HepG2 (cell line): Measurements from ENCODE around the gene TOB1. TPM values are rescaled to one million over a fixed set of nuclear protein-coding genes. Genes with fewer than 3 reads are reported as not detected.

ENCODE experiments used
- CHD2 ChIP-seq: IDR thresholded peaks from 2 replicates; pipeline ENCODE4 v1.6.1; 2011; ENCODE audit warnings: low read depth, low read length, improper control_type of control experiment
- ESRRA ChIP-seq: sonication (generic); formaldehyde crosslinking; IDR thresholded peaks from 2 replicates; pipeline ENCODE4 v1.5.1; 2020; ENCODE audit warnings: mild to moderate bottlenecking, low read depth, missing genetic modification reagents
- GLI4 ChIP-seq: sonication (generic); formaldehyde crosslinking; IDR thresholded peaks from 2 replicates; pipeline ENCODE4 v1.5.1; 2020; ENCODE audit warnings: missing genetic modification reagents, mild to moderate bottlenecking, moderate library complexity, borderline replicate concordance
- HNRNPH1 ChIP-seq: fragments of 200-400 bp; formaldehyde crosslinking; optimal IDR thresholded peaks from 2 replicates; pipeline ENCODE3; 2017; ENCODE audit warnings: mild to moderate bottlenecking, low read depth, low read length
- KDM6A ChIP-seq: IDR thresholded peaks from 2 replicates; pipeline ENCODE4 v1.6.1; 2016; ENCODE audit warnings: low read depth
- LRRFIP1 ChIP-seq: sonication (generic); formaldehyde crosslinking; conservative IDR thresholded peaks from 2 replicates; pipeline ENCODE4 v1.4.0; 2020; ENCODE audit warnings: missing genetic modification reagents
- MLLT10 ChIP-seq: sonication (generic); formaldehyde crosslinking; IDR thresholded peaks from 2 replicates; pipeline ENCODE4 v1.4.0; 2020; ENCODE audit warnings: missing genetic modification reagents
- MXD3 ChIP-seq: IDR thresholded peaks from 2 replicates; pipeline ENCODE4 v1.6.1; 2016; ENCODE audit warnings: mild to moderate bottlenecking, missing biosample characterization, missing genetic modification reagents
- NR2F1 ChIP-seq, 2 experiments: fragments of 450-650 bp in 1 of 2; formaldehyde crosslinking in 1 of 2; IDR thresholded peaks; 2 replicates each; pipeline versions ENCODE4 v1.5.0 to v1.6.1; 2016 to 2020; ENCODE audit warnings: mild to moderate bottlenecking in 1 of 2, missing compliant biosample characterization in 1 of 2, missing genetic modification reagents in 1 of 2, moderate library complexity in 1 of 2
- NR2F6 ChIP-seq, 2 experiments: IDR thresholded peaks; 2 replicates each; pipeline ENCODE4 v1.6.1; 2016; ENCODE audit warnings: antibody characterized with exemption in 1 of 2, mild to moderate bottlenecking in 1 of 2
- SMC3 ChIP-seq: IDR thresholded peaks from 2 replicates; pipeline ENCODE4 v1.6.1; 2011; ENCODE audit warnings: low read length, improper control_type of control experiment
- SP1 ChIP-seq, 2 experiments: fragments of 450-650 bp in 1 of 2; sonication (generic) in 1 of 2; formaldehyde crosslinking in 1 of 2; IDR thresholded peaks; 2 replicates each; pipeline versions ENCODE4 v1.4.0 to v1.6.1; 2016 to 2020; ENCODE audit warnings: missing genetic modification reagents in 1 of 2
- TRAFD1 ChIP-seq: sonication (generic); formaldehyde crosslinking; IDR thresholded peaks from 2 replicates; pipeline ENCODE4 v1.5.1; 2020; ENCODE audit warnings: missing genetic modification reagents, mild to moderate bottlenecking, borderline replicate concordance
- ZFP36L2 ChIP-seq: sonication (generic); formaldehyde crosslinking; IDR thresholded peaks from 2 replicates; pipeline ENCODE4 v1.4.0; 2020; ENCODE audit warnings: missing genetic modification reagents
- ZFP90 ChIP-seq: sonication (generic); formaldehyde crosslinking; IDR thresholded peaks from 2 replicates; pipeline ENCODE4 v1.8.0; 2022; ENCODE audit warnings: missing genetic modification reagents, mild to moderate bottlenecking, inconsistent platforms, borderline replicate concordance
- ZNF230 ChIP-seq: sonication (generic); formaldehyde crosslinking; IDR thresholded peaks from 2 replicates; pipeline ENCODE4 v1.4.0; 2020; ENCODE audit warnings: mild to moderate bottlenecking, missing genetic modification reagents
- ZNF337 ChIP-seq: sonication (generic); formaldehyde crosslinking; IDR thresholded peaks from 2 replicates; pipeline ENCODE4 v1.5.1; 2020; ENCODE audit warnings: missing genetic modification reagents, low read depth, mild to moderate bottlenecking, borderline replicate concordance
- ZNF501 ChIP-seq: sonication (generic); formaldehyde crosslinking; IDR thresholded peaks from 2 replicates; pipeline ENCODE4 v1.5.1; 2020; ENCODE audit warnings: mild to moderate bottlenecking, moderate library complexity, missing genetic modification reagents
- ZNF564 ChIP-seq: sonication (generic); formaldehyde crosslinking; IDR thresholded peaks from 2 replicates; pipeline ENCODE4 v1.8.1; 2023; ENCODE audit warnings: mild to moderate bottlenecking, missing genetic modification reagents
- polyA plus RNA-seq, 8 experiments: library from polyadenylated mRNA; depleted of rRNA in 3 of 8; stranded (reverse) in 7 of 8; unstranded in 1 of 8; fragments of >200 nt; fragmentation: Illumina TruSeq in 4 of 8; extraction: Trizol in 4 of 8; gene quantifications; 2 replicates each; pipeline versions ENCODE4 v1.2.1 to v1.2.3, GENCODE V29; 2011 to 2016; ENCODE audit warnings: low read depth in 4 of 8, missing spikeins in 1 of 8, mixed read lengths in 1 of 8; ENCODE audit not compliant: insufficient read depth in 1 of 8
- total RNA-seq, 5 experiments: library from RNA; depleted of rRNA; stranded (reverse); fragments of >200 nt; fragmentation: Illumina TruSeq; extraction: Trizol; gene quantifications; 2 replicates each; pipeline ENCODE4 v1.2.3, GENCODE V29; 2016; ENCODE audit warnings: low read depth in 1 of 5
- TF ChIP-seq, protein P1 (sequence below): sonication (generic); formaldehyde crosslinking; IDR thresholded peaks from 2 replicates; pipeline ENCODE4 v1.4.0; 2020; ENCODE audit warnings: missing genetic modification reagents
- TF ChIP-seq, protein P2 (sequence below): sonication (generic); formaldehyde crosslinking; IDR thresholded peaks from 2 replicates; pipeline ENCODE4 v1.4.0; 2020; ENCODE audit warnings: missing genetic modification reagents
- TF ChIP-seq, protein P3 (sequence below): IDR thresholded peaks from 2 replicates; pipeline ENCODE4 v1.6.1; 2016; ENCODE audit warnings: missing genetic modification reagents, missing compliant biosample characterization

TOB1 gene
- total and polyA plus RNA-seq, 2 of the 13 experiments (the other 11 are each of a cell fraction or from before 2014, with no cell fraction given) = 21.9 to 57.7 TPM

- 0 out of 2 replicates have a peak, but pooled peaks have one; percentile 60 for TF ChIP-seq LRRFIP1
- peak; percentile 91; the same call in 1 of the 2 replicates for TF ChIP-seq ZNF337
- TF ChIP-seq CHD2 = no peak
- TF ChIP-seq ZFP36L2 = 0 out of 2 replicates have a peak, but pooled peaks have one; percentile 70
- TF ChIP-seq TRAFD1 (CRISPR knock-in tag) = no peak
- TF ChIP-seq ZNF564 (CRISPR knock-in tag) = peak; percentile 69; the same call in 1 of the 2 replicates
- peak; percentile 93 for TF ChIP-seq MXD3 (CRISPR knock-in tag)
- TF ChIP-seq, protein P1, sequence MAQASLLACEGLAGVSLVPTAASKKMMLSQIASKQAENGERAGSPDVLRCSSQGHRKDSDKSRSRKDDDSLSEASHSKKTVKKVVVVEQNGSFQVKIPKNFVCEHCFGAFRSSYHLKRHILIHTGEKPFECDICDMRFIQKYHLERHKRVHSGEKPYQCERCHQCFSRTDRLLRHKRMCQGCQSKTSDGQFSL (CRISPR knock-in tag) = no peak
- TF ChIP-seq KDM6A (CRISPR knock-in tag) = 0 out of 2 replicates have a peak, but pooled peaks have one; percentile 58
- TF ChIP-seq, protein P2, sequence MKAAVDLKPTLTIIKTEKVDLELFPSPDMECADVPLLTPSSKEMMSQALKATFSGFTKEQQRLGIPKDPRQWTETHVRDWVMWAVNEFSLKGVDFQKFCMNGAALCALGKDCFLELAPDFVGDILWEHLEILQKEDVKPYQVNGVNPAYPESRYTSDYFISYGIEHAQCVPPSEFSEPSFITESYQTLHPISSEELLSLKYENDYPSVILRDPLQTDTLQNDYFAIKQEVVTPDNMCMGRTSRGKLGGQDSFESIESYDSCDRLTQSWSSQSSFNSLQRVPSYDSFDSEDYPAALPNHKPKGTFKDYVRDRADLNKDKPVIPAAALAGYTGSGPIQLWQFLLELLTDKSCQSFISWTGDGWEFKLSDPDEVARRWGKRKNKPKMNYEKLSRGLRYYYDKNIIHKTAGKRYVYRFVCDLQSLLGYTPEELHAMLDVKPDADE (CRISPR knock-in tag) = no peak
- peak; percentile 16; the same call in 1 of the 2 replicates for TF ChIP-seq NR2F6 (IDR thresholded peaks at IDR 0.05)
- TF ChIP-seq NR2F6 (CRISPR knock-in tag; IDR thresholded peaks at IDR 0.05) = peak; percentile 78
- peak; percentile 85; the same call in 1 of the 2 replicates for TF ChIP-seq GLI4 (CRISPR knock-in tag)
- TF ChIP-seq ESRRA = peak; percentile 12; the same call in 1 of the 2 replicates
- TF ChIP-seq, protein P3, sequence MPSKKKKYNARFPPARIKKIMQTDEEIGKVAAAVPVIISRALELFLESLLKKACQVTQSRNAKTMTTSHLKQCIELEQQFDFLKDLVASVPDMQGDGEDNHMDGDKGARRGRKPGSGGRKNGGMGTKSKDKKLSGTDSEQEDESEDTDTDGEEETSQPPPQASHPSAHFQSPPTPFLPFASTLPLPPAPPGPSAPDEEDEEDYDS = peak; percentile 48
- peak in 1 of 2 experiments; percentile 12; a peak in 1 of 4 replicates for TF ChIP-seq NR2F1 (CRISPR knock-in tag; IDR thresholded peaks at IDR 0.05)
- peak; percentile 94 for TF ChIP-seq ZNF501 (CRISPR knock-in tag)
- TF ChIP-seq SMC3 = no peak
- no peak for TF ChIP-seq MLLT10 (CRISPR knock-in tag)
- peak; percentile 74; the same call in 1 of the 2 replicates for TF ChIP-seq ZNF230 (CRISPR knock-in tag)
- peak; percentile 52; the same call in 1 of the 2 replicates for TF ChIP-seq ZFP90
- TF ChIP-seq SP1 (IDR thresholded peaks at IDR 0.05) = no peak
- TF ChIP-seq SP1 (CRISPR knock-in tag; IDR thresholded peaks at IDR 0.05) = no peak
- TF ChIP-seq HNRNPH1 = no peak
Observed at GRCh38 chr17:50893183-50893993, 27.2 kb upstream of the TOB1 start (continued).
